Kidney (tissue), 14 donors: Measurements from ENCODE around the gene MITF. TPM values are rescaled to one million over a fixed set of nuclear protein-coding genes. Genes with fewer than 3 reads are reported as not detected.

Experiments used
- DNase-seq, 5 donors: peaks; one replicate each; pipeline ENCODE4 v3.0.0-alpha.2; 2013 to 2020
- FAIRE-seq: peaks from 2 replicates; lab custom pipeline; 2012; peaks lifted over from hg19 to GRCh38; lab: Jason Lieb, UNC
- H3K27ac ChIP-seq, 2 donors: one replicate each; pipeline ENCODE4 v1.7.0; 2013; ENCODE audit warnings: low read depth in 2 of 2, low read length in 2 of 2, inconsistent platforms in 1 of 2
- H3K27me3 ChIP-seq: one replicate; pipeline ENCODE4 v1.7.1; 2013; ENCODE audit warnings: low read length, inconsistent platforms; ENCODE audit not compliant: control insufficient read depth, insufficient read depth
- H3K36me3 ChIP-seq, 3 donors: one replicate each; pipeline versions ENCODE4 v1.7.0 to v1.7.1; 2013; ENCODE audit warnings: low read length in 3 of 3, control low read depth in 1 of 3, inconsistent platforms in 1 of 3; ENCODE audit not compliant: insufficient read depth in 3 of 3, control insufficient read depth in 2 of 3
- H3K4me1 ChIP-seq, 3 donors: one replicate each; pipeline versions ENCODE4 v1.7.0 to v1.7.1; 2013; ENCODE audit warnings: low read length in 3 of 3, inconsistent platforms in 1 of 3, low read depth in 1 of 3; ENCODE audit not compliant: control insufficient read depth in 2 of 3, insufficient read depth in 2 of 3
- H3K4me3 ChIP-seq, 3 donors: one replicate each; pipeline versions ENCODE4 v1.7.0 to v1.8.1; 2013; ENCODE audit warnings: low read length in 3 of 3, control low read depth in 1 of 3, inconsistent platforms in 1 of 3
- H3K9ac ChIP-seq, 3 donors: one replicate each; pipeline versions ENCODE4 v1.7.0 to v1.7.1; 2013; ENCODE audit warnings: low read length in 3 of 3, control low read depth in 1 of 3, inconsistent platforms in 1 of 3
- H3K9me3 ChIP-seq, 3 donors: one replicate each; pipeline versions ENCODE4 v1.7.0 to v1.7.1; 2013; ENCODE audit warnings: low read length in 3 of 3, control low read depth in 1 of 3, inconsistent platforms in 1 of 3; ENCODE audit not compliant: control insufficient read depth in 2 of 3, insufficient read depth in 1 of 3
- CTCF ChIP-seq: IDR thresholded peaks from 3 replicates; pipeline ENCODE4 v1.5.1; 2012; ENCODE audit warnings: mild to moderate bottlenecking, moderate library complexity, borderline replicate concordance; ENCODE audit not compliant: insufficient read depth; ENCODE audit errors: extremely low read depth
- intact Hi-C: fragments of 100-400 bp; cut with DNase I; formaldehyde crosslinking; loops from one replicate; pipeline ENCODE4 v1.11.1; 2022
- polyA plus RNA-seq: library from polyadenylated mRNA; stranded (reverse); fragments of 350-450 nt; fragmentation: Illumina TruSeq; extraction: RNeasy Lipid Tissue Mini Kit (QIAGEN cat#74804); gene quantifications from one replicate; pipeline ENCODE4 v1.2.3, GENCODE V29; 2014; ENCODE audit warnings: low read depth, low replicate concordance; ENCODE audit not compliant: insufficient read depth
- total RNA-seq: library from RNA; stranded (reverse); fragmentation: NEBNext Ultra II Directional; extraction: Animal tissue kit (Norgen Biotek cat#: 25700); gene quantifications from one replicate; pipeline ENCODE4 v1.2.1, GENCODE V29; 2021
- donor health status: control.
- donor health status: control.
- donor health status: control.
- donor health status: control.
- donor health status: control.
- donor health status: DM: yes; HTN: yes; CAD: no.
- donor health status: Normal renal cell carcinoma (clear cell type).

The MITF gene
- total and polyA plus RNA-seq, 2 donors from 2014 or later: 14.1 to 52.6 TPM

GRCh38 chr3:69921651-69922050 is 182.4 kb downstream of the MITF start:
- TF ChIP-seq CTCF: no peak
- peaks cover 0 to 4% (median 0%) of the 10 kb centered on the region in 3 donors for H3K4me1 ChIP-seq
- no peaks in the 10 kb centered on the region for H3K36me3 ChIP-seq
- no peak for FAIRE-seq
- H3K27me3 ChIP-seq: no peaks in the 10 kb centered on the region
- DNase-seq: no peak
- H3K9ac ChIP-seq: no peak overlapping the region
- no peaks in the 10 kb centered on the region for H3K9me3 ChIP-seq
- H3K4me3 ChIP-seq: no peak overlapping the region
- intact Hi-C loops: no loop called here
- H3K27ac ChIP-seq: no peak overlapping the region

- Histone ChIP-seq H3K4me3 (no peak overlapping the region), H3K27ac (no peak overlapping the region), H3K27me3 (no peaks in the 10 kb centered on the region), H3K9me3 (no peaks in the 10 kb centered on the region), H3K4me1 (peaks cover 0 to 4% (median 0%) of the 10 kb centered on the region in 3 donors), H3K36me3 (no peaks in the 10 kb centered on the region), H3K9ac (no peak overlapping the region)
- FAIRE-seq (no peak), DNase-seq (no peak)
- intact Hi-C loops: no loop called here
- no peak for TF ChIP-seq CTCF
Observed at GRCh38 chr3:69922521-69923000, 183.3 kb downstream of the MITF start.

GRCh38 chr3:69925506-69925905 is 186.2 kb downstream of the MITF start:
- Histone ChIP-seq H3K36me3 (no peaks in the 10 kb centered on the region), H3K4me1 (peaks cover 0 to 9% (median 4%) of the 10 kb centered on the region in 3 donors), H3K9ac (no peak overlapping the region), H3K27me3 (no peaks in the 10 kb centered on the region), H3K9me3 (no peaks in the 10 kb centered on the region), H3K27ac (no peak overlapping the region), H3K4me3 (no peak overlapping the region)
- no peak for TF ChIP-seq CTCF
- no peak for FAIRE-seq
- intact Hi-C loops: no loop called here
- no peak for DNase-seq

- Histone ChIP-seq H3K4me3 (no peak overlapping the region), H3K9me3 (no peaks in the 10 kb centered on the region), H3K36me3 (no peaks in the 10 kb centered on the region), H3K4me1 (peaks cover 0 to 9% (median 4%) of the 10 kb centered on the region in 3 donors), H3K9ac (no peak overlapping the region), H3K27ac (no peak overlapping the region), H3K27me3 (no peaks in the 10 kb centered on the region)
- intact Hi-C loops: no loop called here
- no peak for TF ChIP-seq CTCF
- DNase-seq (no peak), FAIRE-seq (no peak)
Observed at GRCh38 chr3:69926385-69926784, 187.1 kb downstream of the MITF start.
